BLaER1 treated with 17β-estradiol and CSF1 and Interleukin-3, amounts not matched to agents 10 nM and 100 nM (cell line): ENCODE results near the gene C1QTNF12.

Experiments
- H3K27ac ChIP-seq, 11 experiments: shearing (Covaris generic); formaldehyde crosslinking; 2 replicates each; pipeline ENCODE4 v1.8.1; 2022
- H3K27me3 ChIP-seq, 11 experiments: shearing (Covaris generic); formaldehyde crosslinking; 2 replicates each; pipeline ENCODE4 v1.8.1; 2022
- H3K36me3 ChIP-seq, 11 experiments: shearing (Covaris generic); formaldehyde crosslinking; 2 replicates each; pipeline ENCODE4 v1.8.1; 2022
- H3K4me1 ChIP-seq, 10 experiments: shearing (Covaris generic); formaldehyde crosslinking; 2 replicates each; pipeline ENCODE4 v1.8.1; 2022
- H3K4me2 ChIP-seq, 11 experiments: shearing (Covaris generic); formaldehyde crosslinking; 2 replicates each; pipeline ENCODE4 v1.8.1; 2022
- H3K4me3 ChIP-seq, 10 experiments: shearing (Covaris generic); formaldehyde crosslinking; 2 replicates each; pipeline ENCODE4 v1.8.1; 2022
- H3K9ac ChIP-seq, 11 experiments: shearing (Covaris generic); formaldehyde crosslinking; 2 replicates each; pipeline ENCODE4 v1.8.1; 2022
- H3K9me3 ChIP-seq, 11 experiments: shearing (Covaris generic); formaldehyde crosslinking; replicated peaks in 1 of 11; 2 replicates each; pipeline ENCODE4 v1.8.1; 2022
- H4K20me1 ChIP-seq, 11 experiments: shearing (Covaris generic); formaldehyde crosslinking; 2 replicates each; pipeline ENCODE4 v1.8.1; 2022
- Cebpa-rat ChIP-seq, 11 experiments: shearing (Covaris generic); IDR thresholded peaks; 2 replicates each; pipeline ENCODE4 v1.8.1; 2022

The C1QTNF12 gene

DNA sequence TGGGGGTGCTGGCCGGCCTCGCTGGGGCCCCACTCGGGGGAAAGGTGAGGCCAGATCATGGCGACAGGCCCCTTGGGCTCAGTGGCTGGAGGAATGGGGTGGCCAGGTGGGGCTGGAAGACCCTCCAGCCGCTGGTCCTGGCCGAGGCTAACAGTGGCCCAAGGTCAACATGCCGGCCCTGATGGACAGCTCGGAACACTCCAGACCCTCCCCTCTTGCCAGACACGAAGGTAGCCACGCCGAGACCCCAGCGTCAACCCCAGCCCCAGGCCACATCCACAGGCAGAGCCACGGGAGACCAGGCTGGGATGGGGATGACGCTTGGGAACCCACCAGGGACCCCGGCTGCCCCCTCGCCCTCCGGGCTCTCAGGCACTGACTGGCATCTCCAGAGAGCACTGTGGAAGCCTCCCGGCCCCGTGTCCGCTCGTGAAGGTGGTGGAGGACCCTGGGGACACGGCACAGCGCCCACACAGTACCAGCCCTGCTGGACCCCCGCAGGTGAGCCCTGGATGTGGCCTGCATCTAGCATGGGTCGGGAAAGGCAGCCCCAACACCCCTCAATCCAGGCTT lies 905 bp upstream of the C1QTNF12 start:
- no peak for TF ChIP-seq Cebpa-rat (IDR thresholded peaks at IDR 0.05)
- Histone ChIP-seq H4K20me1 (peaks cover 42 to 82% (median 67%) of the 10 kb centered on the region in 11 experiments; a peak in 21 of 22 replicates), H3K9ac (no peak overlapping the region), H3K4me2 (peak overlapping the region in 1 of 11 experiments; percentile 2; a peak in 1 of 22 replicates), H3K4me3 (no peak overlapping the region), H3K4me1 (peaks cover 17 to 73% (median 48%) of the 10 kb centered on the region in 10 experiments), H3K27me3 (peaks cover 34 to 54% (median 46%) of the 10 kb centered on the region in 11 experiments), H3K27ac (no peak overlapping the region), H3K9me3 (no peaks in the 10 kb centered on the region), H3K36me3 (peaks cover 0 to 10% (median 4%) of the 10 kb centered on the region in 11 experiments; a peak in 14 of 22 replicates)

DNA sequence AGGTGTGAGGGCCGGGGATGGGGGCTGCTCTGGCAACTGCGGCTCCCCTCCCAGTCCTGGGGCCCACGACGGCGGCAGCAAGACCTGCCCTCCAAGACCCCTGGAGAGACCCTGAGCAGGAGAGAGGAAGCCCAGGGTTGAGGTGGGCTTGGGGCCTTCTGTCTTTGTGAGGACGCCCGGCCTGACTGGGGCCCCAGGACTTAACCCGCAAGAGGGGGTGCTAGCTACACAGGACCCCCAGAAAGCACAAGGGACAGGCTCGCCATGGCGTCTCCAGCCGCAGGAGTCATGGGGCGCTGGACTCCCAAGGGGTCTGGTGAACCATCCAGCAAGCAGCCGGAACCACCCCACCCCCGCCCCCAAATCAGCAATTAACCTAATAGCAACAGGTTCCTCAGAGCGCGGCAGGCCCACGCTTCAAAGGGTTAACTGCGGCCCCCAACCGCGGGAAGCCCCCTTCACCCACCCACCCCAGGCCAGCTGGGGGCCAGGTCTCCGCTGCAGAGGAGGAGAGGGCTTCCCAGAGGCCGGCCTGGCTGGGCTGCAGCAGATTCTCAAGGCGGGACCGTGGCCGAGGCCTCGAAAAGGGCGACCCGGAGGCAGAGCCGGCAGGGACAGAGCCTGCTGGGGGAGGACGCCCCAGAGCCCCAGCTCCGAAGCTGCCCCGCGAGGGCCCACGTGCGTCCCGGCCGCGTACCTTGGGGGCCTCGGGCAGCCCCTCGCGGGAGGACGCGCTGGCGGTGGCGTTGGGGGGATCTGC lies 525 bp downstream of the C1QTNF12 start:
- H3K9ac ChIP-seq, result no peak overlapping the region
- no peaks in the 10 kb centered on the region for H3K36me3 ChIP-seq
- no peak for TF ChIP-seq Cebpa-rat (IDR thresholded peaks at IDR 0.05)
- H3K4me2 ChIP-seq, result peak overlapping the region in 6 of 11 experiments; percentile 5 to 37 (median 26); a peak in 8 of 22 replicates
- H3K27me3 ChIP-seq, result peaks cover 34 to 62% (median 46%) of the 10 kb centered on the region in 11 experiments
- H3K4me3 ChIP-seq, result no peak overlapping the region
- H4K20me1 ChIP-seq, result peaks cover 39 to 83% (median 76%) of the 10 kb centered on the region in 11 experiments; a peak in 21 of 22 replicates
- no peak overlapping the region for H3K27ac ChIP-seq
- peaks cover 18 to 73% (median 51%) of the 10 kb centered on the region in 10 experiments for H3K4me1 ChIP-seq
- no peaks in the 10 kb centered on the region for H3K9me3 ChIP-seq

GRCh38 chr1:1245178-1245816 lies 1.2 kb downstream of the C1QTNF12 start:
- no peak overlapping the region for H3K4me3 ChIP-seq
- H3K4me1 ChIP-seq, result peaks cover 15 to 70% (median 48%) of the 10 kb centered on the region in 10 experiments
- H3K27ac ChIP-seq, result no peak overlapping the region
- H3K9ac ChIP-seq, result no peak overlapping the region
- TF ChIP-seq Cebpa-rat (IDR thresholded peaks at IDR 0.05), result no peak
- H3K36me3 ChIP-seq, result no peaks in the 10 kb centered on the region
- peaks cover 33 to 79% (median 69%) of the 10 kb centered on the region in 11 experiments; a peak in 21 of 22 replicates for H4K20me1 ChIP-seq
- peak overlapping the region in 3 of 11 experiments; percentile 24 to 37 (median 32); a peak in 5 of 22 replicates for H3K4me2 ChIP-seq
- H3K27me3 ChIP-seq, result peaks cover 34 to 62% (median 46%) of the 10 kb centered on the region in 11 experiments
- H3K9me3 ChIP-seq, result no peaks in the 10 kb centered on the region

- Histone ChIP-seq H3K4me3 (no peak overlapping the region), H3K36me3 (no peaks in the 10 kb centered on the region), H3K9ac (no peak overlapping the region), H3K27me3 (peaks cover 34 to 62% (median 46%) of the 10 kb centered on the region in 11 experiments), H3K27ac (no peak overlapping the region), H3K4me2 (peak overlapping the region in 7 of 11 experiments; percentile 15 to 46 (median 34); a peak in 10 of 22 replicates), H4K20me1 (peaks cover 27 to 80% (median 65%) of the 10 kb centered on the region in 11 experiments; a peak in 21 of 22 replicates), H3K9me3 (no peaks in the 10 kb centered on the region), H3K4me1 (peaks cover 9 to 70% (median 46%) of the 10 kb centered on the region in 10 experiments)
- TF ChIP-seq Cebpa-rat (IDR thresholded peaks at IDR 0.05), result no peak
These were observed 2.2 kb downstream of the C1QTNF12 start for GRCh38 chr1:1244192-1244811.

DNA sequence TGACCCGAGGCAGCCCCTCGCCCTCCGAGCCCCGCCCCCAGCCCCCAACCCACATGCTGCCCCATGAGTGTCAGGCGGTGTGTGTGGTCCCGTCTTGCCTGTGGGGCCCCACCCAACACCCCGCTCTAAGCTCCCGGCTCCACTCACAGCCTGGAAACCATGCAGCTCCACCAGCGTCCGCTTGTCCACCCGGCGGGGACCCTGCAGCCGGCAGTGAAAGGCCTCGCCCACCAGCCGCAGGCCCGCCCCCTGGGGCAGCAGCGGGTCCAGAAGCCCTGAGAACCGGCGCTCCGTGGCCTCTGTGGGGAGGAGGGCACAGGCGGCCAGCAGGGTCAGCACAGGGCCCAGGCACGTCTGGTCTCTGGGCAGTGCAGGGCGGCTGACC lies 2.7 kb downstream of the C1QTNF12 start:
- Histone ChIP-seq H3K36me3 (no peaks in the 10 kb centered on the region), H3K9me3 (no peaks in the 10 kb centered on the region), H3K27me3 (peaks cover 34 to 62% (median 46%) of the 10 kb centered on the region in 11 experiments), H3K4me3 (no peak overlapping the region), H3K4me1 (peaks cover 9 to 74% (median 48%) of the 10 kb centered on the region in 10 experiments), H3K4me2 (peak overlapping the region in 7 of 11 experiments; percentile 15 to 46 (median 34); a peak in 10 of 22 replicates), H4K20me1 (peaks cover 27 to 85% (median 66%) of the 10 kb centered on the region in 11 experiments; a peak in 21 of 22 replicates), H3K9ac (no peak overlapping the region), H3K27ac (no peak overlapping the region)
- TF ChIP-seq Cebpa-rat (IDR thresholded peaks at IDR 0.05), result no peak

DNA sequence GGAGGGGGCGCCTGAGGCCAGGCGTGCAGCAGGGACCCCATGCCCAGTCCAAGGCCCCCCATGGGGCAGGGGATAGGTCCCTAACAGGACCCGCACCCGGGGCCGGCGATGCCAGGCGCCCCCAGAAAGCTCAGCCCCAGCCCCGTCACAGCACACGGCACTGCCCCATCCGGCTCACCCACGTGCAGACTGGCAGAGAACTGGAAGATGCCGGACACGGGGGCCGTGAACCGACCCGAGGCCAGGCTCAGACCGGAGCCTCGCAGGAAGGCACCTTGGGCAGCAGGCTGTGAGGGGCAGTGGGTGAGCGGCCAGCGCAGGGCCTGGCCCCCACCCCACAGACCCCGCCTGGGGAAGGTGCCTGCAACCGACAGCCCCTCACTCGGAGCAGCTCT lies 3.3 kb downstream of the C1QTNF12 start:
- peak overlapping the region in 6 of 11 experiments; percentile 18 to 56 (median 40); a peak in 9 of 22 replicates for H3K4me2 ChIP-seq
- no peak overlapping the region for H3K9ac ChIP-seq
- H3K9me3 ChIP-seq, result no peaks in the 10 kb centered on the region
- no peak overlapping the region for H3K4me3 ChIP-seq
- H3K4me1 ChIP-seq, result peaks cover 9 to 79% (median 53%) of the 10 kb centered on the region in 10 experiments
- H4K20me1 ChIP-seq, result peaks cover 27 to 86% (median 69%) of the 10 kb centered on the region in 11 experiments; a peak in 21 of 22 replicates
- H3K27ac ChIP-seq, result no peak overlapping the region
- peaks cover 31 to 63% (median 42%) of the 10 kb centered on the region in 11 experiments for H3K27me3 ChIP-seq
- H3K36me3 ChIP-seq, result no peaks in the 10 kb centered on the region
- no peak for TF ChIP-seq Cebpa-rat (IDR thresholded peaks at IDR 0.05)

DNA sequence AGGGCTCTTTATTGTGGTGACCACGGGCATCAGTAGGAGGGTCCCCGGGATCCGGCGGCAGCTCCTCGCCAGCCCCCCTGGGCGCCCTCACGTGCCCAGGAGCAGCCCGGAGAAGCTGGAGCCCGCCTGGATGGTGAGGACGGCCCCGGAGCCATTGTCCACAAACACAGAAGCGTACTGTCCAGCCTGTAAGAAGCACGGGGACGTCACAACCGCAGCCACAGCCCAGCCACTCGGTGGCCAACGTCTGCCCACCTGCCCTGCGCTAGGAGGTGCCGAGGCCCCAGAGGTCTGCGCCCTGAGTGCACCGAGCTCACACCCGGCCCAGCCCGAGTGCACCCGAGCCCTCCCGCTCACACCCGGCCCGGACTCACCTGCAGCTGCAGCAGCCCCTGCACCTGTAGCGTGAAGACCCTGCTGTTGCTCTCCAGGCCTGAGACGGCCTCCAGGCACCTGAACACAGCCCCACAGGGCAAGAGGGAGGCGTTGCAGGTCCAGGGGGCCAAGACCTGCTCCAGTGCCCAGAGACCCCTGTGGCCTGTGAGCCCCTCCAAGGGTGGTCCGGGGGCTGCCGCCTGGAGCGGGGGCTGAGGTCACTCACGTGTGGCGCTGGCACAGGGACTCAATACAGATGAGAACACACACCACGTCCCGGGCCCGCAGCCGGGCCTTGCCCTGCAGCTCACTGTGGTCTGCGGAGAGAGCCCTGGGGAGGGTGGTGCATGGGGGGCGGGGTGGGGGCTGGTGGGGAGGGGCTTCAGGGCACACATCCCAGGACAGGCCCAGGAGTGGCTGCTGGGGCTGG lies 3.9 kb downstream of the C1QTNF12 start:
- no peak for TF ChIP-seq Cebpa-rat (IDR thresholded peaks at IDR 0.05)
- H3K4me1 ChIP-seq, result peaks cover 14 to 85% (median 59%) of the 10 kb centered on the region in 10 experiments
- peaks cover 25 to 63% (median 36%) of the 10 kb centered on the region in 11 experiments for H3K27me3 ChIP-seq

More for the DNA sequence above, 3.9 kb downstream of the C1QTNF12 start:
- no peaks in the 10 kb centered on the region for H3K9me3 ChIP-seq
- H3K4me2 ChIP-seq, result peak overlapping the region in 8 of 11 experiments; percentile 71 to 92 (median 88); a peak in 14 of 22 replicates
- H3K36me3 ChIP-seq, result no peaks in the 10 kb centered on the region
- peaks cover 21 to 86% (median 69%) of the 10 kb centered on the region in 11 experiments; a peak in 21 of 22 replicates for H4K20me1 ChIP-seq
- H3K4me3 ChIP-seq, result no peak overlapping the region
- no peak overlapping the region; a peak in 1 of 22 replicates for H3K9ac ChIP-seq
- no peak overlapping the region for H3K27ac ChIP-seq
